GM21360 (cell line): ENCODE measurements around the gene JUP.

Experiments used
- ATAC-seq: cut with Tn5 transposase; IDR thresholded peaks from one replicate; pipeline ENCODE4 v1.9.1; 2021; ENCODE audit warnings: mild to moderate bottlenecking, moderate library complexity; ENCODE audit not compliant: unreplicated experiment

JUP gene

DNA sequence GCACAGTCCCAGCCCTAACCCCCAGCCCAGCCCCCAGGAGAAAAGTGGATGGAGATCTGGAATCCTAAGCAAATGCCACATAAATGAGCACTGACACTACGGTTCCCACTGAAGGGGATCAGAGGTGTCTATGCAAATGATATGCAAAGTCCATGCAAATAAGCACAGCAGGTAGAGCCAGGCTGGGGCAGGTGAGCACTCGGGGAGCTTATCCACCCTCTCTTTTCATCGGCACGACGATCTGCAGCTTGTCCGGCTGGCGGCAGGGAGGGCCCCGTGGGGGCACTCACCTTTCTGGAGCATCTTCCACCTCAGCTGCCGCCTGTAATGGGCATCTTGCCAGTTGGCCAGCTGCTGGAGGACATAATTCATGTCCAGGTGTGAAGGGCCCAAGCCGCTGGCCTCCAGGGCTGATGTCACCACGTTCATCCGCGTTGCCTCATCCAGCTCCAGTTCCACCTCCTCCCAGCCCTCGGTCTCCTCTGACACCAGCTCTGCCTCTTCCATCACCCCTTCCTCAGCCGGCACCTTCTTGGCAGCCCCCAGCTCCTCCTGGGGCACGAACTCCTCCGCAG, 61.9 kb downstream of the JUP start:
- ATAC-seq, result no peak

- ATAC-seq, result no peak
Observed at GRCh38 chr17:41723801-41724475, 62.6 kb downstream of the JUP start.

GRCh38 chr17:41722231-41722630, 64.3 kb downstream of the JUP start:
- no peak for ATAC-seq

- ATAC-seq, result no peak
Observed at GRCh38 chr17:41718287-41718645, 68.2 kb downstream of the JUP start.

DNA sequence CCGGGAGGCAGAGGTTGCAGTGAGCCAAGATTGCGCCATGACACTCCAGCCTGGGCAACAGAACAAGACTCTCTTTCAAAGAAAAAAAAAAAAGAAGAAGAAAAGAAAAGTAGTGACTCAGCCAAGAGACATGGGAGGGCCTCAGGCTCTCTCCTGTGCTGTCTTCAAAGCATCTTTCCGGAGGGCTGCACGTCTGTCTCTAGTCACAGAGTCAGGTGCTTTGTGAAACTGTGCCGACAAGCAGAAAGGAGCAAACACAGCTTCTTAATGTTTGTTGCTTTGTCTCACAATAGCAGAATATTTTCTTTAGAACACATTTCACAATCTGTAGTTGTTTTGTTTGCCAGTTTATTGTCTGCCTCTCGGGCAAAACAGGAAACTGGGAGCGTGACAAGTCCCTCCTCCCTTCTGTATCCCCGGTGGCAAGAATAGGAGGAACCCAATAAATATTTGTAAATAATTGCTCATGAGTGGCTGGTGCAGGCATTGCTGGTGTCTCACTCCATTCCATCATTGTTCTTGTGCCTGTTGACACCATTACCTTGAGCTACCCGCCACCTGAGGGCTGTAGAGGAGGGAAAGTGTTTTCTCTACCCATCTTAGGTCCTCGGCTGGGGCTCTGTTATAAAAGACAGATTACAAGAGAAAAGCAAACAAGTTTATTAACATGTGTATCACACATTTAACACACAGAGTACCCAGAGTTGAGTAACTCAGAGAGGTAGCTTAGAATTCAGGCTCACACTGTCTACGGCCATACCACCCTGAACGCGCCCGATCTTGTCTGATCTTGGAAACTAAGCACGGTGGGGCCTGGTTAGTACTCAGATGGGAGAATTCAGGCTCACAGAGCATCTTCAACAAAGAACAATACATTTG, 68.9 kb downstream of the JUP start:
- ATAC-seq, result no peak

DNA sequence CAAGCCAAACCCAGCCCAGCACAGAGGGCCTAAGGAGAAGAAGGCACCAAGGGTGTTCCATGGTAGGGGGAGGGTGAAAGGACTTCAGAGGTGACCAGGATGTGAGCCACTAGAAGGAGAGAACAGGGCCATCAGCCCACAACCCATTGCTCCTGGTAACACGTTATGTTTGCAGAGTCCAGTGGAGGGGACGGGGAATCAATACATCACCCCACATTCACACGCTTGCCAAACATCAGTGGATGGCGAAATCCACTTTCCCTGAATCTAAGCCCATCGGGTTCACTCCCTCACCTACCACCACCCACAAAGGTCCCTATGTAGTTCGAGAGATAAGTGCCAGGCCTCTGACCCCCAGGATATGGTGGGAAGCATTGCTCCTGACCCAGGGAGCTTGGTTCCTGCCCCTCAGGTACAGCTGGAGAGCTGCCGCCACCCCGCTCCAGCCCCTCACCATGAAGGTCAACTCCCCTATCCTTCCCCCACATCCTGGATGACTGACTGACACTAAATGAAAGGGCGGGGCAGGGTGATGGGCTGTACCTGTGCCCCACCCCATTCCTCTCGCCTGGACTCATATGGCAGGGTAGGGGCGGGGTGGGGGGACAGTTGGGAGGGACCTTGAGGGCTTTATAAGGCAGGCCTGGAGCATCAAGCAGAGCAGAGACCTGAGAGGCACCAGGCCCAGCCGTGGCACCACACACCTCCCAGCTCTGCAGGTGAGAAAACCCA, 74.7 kb downstream of the JUP start, which contains the start of gene GAST:
GAST (plus strand) TSS at position 663 of the 732 bp plus-strand sequence. CDS start 3,106 bp downstream, outside the sequence.
- no peak for ATAC-seq

- ATAC-seq, result no peak
Observed at GRCh38 chr17:41710472-41711090, 75.9 kb downstream of the JUP start.

DNA sequence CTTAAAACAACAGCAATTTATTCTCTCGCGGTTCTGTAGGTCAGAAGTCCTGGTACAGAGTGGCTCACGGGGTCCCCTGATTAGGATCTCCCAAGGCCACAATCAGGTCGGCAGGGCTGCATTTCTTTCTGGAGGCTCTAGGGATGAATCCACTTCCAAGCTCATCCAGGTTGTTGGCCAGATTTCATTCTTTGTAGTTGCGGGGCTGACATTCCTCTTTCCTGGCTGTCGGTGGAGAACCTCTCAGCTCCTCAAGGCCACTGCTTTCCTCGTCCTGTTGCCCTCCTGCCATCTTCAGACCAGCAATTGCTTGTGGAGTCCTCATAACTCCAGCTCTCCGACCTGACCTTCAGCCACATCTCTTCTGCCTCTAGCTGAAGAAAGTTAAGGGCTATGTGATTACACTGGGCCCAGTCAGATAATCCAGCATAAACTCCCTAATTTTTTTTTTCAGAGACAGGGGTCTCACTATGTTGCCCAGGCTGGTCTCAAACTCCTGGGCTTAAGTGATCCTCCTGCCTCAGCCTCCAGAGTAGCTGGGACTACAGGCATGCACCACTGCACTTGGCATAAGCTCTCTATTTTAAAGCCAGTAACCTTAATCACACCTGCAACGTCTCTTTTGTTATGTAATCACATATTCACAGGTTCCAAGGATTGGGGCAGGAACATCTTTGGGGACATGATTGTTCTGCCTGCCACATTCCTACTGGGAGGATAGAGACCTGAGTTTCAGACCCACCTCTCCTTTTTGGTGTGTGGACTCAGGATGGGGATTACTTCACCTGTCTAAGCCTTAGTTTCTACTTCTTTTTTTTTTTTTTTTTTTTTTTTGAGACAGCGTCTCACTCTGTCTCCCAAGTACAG, 78.5 kb downstream of the JUP start:
- ATAC-seq, result no peak

GRCh38 chr17:41705271-41705991, 81.1 kb downstream of the JUP start:
- no peak for ATAC-seq
